Renal pelvis (tissue), 4 donors: ENCODE measurements around the gene PRDM16. TPM values are rescaled to one million over a fixed set of nuclear protein-coding genes. Genes with fewer than 3 reads are reported as not detected.
"Not testable (repeated sequence)": the region's sequence is repeated elsewhere in the genome, so short reads cannot be mapped to it uniquely, and the experiment has no call there.

Experiments
- DNase-seq: peaks from one replicate; pipeline ENCODE4 v3.0.0-alpha.2; 2013
- polyA plus RNA-seq, 3 donors: library from polyadenylated mRNA; unstranded; fragments of 120-200 nt; gene quantifications; one replicate each; pipeline ENCODE4 v1.2.1, GENCODE V29; 2013; ENCODE audit not compliant: insufficient read length in 3 of 3

The PRDM16 gene
- polyA plus RNA-seq, 3 donors = 7.2 to 9.6 (median 9.3) TPM

DNA sequence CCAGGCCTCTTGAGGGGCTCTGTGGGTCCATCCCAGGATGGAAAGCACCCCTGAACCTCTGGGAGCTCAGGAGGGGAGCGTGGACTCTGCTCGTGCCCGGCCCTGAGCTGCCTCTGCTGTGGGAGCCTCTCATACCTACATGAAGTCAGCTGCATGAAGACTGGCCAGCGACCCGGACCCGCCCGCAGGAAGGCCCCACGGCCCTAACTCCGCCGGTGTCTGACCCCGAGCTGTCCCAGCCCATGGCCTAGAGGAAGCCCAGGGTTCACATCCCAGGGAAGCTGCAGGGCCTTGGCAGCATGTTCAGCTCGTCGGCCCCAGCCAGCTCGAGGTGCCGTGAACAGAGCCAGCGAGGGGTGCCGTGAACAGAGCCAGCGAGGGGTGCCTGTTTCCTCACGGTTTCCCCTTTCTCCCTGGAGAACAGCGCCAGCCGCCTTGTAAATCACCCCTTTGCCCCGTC, 207.4 kb downstream of the PRDM16 start:
- no peak for DNase-seq

DNA sequence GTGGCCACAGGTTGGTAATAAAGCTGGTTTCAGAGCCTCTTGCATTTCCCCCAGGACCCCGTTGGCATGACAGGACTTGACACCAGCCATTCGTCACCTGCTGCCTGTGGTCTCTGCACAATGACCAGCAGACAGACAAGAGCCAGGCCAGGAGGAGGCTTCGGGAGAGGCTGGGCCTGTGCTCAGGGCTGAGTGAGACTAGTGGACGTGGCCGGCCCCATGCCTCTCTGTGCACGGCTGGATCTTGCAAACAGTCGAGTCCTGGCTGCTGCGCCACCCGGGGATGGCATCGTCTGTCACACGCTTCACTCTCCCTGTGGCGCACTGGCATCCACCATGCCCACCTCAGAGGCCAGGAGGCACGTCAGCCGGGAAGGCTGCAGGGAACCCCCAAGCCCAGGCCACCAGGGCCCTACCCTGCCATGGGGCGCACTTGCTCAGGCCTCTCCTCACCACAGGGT, 208.0 kb downstream of the PRDM16 start:
- DNase-seq = no peak

DNA sequence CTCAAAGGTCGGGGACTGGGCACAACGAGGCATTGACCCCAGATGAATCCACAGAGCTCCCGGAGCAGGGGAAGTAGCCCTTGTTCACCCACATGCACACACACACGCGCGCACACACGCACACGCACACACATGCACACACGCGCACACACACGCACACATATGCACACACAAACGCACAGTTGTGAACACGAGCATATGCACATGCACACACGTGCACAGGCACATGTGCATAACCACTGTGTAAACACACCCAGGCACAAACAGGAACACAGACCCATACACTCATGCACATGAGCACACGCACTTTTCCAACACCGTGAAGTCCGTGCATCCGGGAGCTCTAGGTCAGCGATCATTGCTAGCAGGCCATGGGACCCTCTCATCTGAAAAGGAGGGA, 208.6 kb downstream of the PRDM16 start:
- no peak for DNase-seq

DNA sequence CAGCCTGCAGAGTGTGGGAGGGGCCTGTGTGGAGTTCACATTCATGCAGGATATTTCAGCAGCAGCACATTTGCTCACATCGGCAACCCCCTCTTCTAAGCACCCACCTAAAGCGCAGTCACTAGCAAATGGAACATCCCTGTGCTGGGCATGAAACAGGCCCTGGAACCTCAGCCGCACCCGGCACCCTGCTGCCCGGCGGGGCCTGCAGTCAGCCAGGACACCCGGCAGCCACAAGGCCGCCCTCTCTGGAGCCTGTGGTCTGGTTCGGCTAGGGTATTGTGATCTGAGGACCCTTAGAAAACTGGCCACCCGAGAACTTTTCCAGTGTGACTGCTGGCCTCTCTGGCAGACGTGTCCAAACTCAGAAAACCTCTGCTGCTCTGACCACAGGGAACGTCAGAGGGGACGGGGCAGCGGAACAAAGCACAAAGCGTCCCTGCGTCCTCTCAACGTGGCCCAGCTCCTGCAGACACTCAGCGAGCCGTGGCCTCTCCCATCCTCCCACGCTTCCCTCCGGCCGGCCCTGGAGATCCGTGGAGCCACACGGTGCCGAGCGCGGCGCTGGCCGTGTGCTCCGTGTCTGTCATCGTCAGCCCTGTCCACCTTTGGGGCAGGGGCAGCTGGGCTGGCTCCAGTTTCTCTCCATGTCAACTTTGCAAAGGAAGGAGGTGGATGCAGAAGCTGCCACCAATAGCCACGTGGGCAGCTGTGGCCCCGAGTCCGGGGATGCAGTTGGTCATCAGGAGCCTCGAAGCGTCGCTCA, 209.6 kb downstream of the PRDM16 start:
- no peak for DNase-seq

DNA sequence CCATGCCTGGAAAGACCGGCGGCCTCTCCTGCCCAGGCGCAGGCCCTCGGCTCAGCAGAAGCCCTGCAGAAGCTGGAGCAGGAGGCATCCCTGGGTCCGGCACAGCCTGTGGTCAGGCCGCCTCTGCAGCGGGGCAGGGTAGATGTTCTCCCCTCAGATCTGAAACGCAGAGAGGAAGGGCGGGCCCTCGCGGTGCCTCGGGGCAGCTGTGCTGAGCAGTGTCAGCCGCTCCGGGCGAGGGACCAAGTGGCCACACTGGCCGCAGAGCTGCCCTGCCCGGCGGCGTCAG, 210.1 kb downstream of the PRDM16 start:
- no peak for DNase-seq

DNA sequence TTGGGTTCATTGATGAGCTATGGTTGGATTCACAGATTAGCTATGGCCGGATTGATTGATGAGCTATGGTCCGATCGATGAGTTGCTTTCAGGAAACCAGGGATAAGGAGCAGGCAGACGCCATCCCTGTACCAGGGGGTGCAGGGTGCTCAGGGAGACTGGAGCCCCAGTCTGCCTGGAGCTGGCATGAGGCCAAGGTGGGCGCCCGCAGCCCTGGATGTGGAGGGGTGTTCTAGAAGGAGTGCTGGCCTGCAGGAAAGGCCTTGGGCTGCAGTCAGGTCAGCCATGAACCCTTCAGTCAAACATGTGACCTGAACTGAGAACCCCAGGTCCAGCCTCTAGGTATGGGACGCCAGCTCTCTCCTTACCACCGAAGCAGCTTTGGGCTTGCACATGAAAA, 212.7 kb downstream of the PRDM16 start:
- DNase-seq = no peak

DNA sequence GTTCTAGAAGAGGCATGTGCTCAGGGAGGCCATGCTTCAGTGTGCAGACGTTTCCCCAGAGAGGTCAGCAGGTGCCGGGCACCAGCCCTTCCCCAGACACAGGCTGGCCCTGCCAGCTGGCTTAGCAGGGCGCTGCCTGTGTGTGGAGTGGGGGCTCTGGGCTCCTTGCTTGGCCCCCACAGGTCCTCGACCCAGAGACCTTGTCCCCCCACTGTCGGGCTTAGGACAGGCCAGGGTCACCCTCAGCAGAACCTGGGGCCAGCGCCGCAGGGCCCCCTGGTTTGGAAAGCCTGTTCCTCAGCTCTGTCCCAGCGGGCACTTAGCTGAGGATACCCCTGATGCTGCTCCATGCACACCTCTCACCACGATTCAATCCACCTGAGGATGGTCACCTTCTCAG, 213.2 kb downstream of the PRDM16 start:
- DNase-seq = no peak

DNA sequence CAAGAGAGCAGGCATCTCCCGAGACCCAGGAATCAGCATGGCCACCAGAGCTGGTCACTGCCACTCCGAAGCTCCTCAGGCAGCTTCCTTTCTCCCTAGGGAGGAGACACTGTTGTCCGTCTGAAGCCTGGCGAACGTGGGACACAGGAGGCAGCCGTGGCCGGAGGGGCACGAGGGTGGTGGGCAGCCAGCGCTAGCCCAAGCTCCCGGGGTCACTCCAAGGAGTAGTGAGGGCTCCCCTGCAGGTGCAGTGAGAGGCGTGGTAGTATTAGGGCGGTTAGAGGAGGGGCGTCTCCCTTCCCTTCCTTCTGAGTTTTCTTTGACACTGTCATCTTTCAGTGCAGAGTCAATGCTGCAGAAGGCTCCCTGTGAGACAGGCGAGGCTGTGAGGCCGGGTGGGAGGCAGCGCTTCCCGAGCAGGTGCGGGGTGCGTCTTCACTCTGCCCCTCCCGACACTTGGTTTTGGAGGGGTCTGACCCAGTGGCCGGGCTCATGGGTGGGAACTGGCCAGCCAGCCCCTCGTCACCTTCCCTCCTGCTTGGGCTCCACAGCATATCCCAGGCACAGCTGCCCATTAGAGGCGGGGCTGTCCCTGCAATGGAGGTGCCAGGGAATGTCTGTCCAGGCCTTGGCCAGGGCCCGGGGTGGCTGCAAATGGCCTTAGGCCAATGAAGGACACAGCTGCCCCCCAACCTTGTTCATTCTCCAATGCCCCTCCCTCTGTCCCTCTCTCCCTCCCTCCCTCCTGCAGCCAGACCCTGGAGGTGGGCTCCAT, 213.8 kb downstream of the PRDM16 start:
- DNase-seq = no peak

DNA sequence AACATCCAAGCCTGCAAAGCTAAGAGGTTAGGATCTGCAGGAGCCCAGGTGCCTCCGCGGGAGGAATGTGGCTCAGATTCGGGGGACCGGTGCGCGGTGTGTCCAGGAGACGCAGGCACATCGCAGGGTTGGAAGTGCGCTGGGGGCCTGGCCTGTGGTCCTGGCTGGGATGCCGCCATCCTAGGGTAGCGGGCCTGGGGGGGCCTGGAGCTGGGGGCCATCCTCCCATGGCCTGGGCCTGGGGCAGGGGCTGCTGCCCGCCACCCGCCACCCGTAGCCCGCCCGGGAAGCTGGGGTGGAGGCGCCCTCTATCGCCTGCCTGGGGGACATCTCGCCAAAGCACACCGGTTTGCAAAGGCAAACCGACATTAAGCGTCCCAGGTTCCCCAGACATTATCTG, 214.8 kb downstream of the PRDM16 start:
- no peak for DNase-seq

DNA sequence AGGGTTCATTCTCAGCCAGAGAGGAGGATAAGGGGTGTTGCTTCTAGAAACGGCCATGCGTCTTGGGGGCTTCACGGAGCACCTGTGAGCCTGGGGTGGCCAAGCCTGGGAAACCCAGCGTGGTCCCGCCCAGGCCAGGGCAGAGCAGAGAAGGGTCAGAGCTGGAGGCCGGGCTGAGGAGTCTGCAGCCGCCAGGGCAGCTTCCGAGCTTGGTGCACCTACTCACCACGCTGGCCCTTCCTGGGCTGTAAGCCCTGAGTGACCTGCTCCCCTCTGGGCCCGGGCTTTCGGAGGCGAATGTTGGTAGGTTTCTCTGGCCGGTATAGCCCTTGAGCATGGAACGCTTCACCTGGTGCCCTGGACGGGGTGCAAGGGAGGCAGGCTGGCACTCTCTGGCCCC, 215.7 kb downstream of the PRDM16 start:
- no peak for DNase-seq

DNA sequence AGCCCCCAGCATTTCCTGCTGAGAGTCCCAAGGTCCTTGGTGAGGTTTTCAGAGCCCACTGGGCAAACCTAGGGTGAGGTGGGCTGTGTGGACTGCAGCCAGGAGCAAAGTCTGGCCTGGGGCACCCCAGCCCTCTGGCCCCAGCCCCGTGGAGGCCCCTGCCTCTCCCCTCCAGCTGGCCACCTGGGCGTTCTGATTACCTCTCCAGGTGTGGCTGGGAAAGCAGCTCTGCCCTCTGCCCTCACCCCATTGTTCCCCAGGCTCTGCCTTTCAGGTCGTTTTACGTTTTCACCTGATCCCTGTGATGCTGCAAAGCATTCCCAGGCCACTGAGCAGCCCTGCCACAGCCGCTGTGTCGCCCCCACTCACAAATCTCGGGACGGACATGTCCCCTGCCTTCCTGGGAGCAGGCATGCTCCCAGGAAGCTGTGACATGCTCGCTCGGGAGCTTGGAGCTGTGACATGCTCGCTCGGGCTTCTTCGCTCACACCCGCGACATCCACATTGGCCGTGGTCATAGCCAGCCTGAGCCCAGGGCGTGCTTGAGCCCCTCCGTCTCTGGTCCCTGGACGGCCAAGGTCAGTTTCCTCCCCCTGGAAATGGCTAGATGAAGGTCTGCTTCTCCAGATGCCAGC, 216.2 kb downstream of the PRDM16 start:
- DNase-seq = no peak

DNA sequence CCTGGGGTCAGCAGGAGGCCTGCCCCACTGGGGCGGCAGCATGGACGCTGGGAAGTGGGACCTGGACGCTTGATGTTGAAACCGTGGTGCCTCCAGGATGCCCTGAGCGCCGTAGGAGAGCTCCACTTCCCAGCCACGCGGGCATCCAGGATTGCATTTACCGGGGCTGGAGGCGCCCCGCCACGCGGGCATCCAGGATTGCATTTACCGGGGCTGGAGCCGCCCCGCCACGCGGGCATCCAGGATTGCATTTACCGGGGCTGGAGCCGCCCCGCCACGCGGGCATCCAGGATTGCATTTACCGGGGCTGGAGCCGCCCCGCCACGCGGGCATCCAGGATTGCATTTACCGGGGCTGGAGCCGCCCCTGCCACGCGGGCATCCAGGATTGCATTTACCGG, 218.1 kb downstream of the PRDM16 start:
- not testable (repeated sequence) for DNase-seq

DNA sequence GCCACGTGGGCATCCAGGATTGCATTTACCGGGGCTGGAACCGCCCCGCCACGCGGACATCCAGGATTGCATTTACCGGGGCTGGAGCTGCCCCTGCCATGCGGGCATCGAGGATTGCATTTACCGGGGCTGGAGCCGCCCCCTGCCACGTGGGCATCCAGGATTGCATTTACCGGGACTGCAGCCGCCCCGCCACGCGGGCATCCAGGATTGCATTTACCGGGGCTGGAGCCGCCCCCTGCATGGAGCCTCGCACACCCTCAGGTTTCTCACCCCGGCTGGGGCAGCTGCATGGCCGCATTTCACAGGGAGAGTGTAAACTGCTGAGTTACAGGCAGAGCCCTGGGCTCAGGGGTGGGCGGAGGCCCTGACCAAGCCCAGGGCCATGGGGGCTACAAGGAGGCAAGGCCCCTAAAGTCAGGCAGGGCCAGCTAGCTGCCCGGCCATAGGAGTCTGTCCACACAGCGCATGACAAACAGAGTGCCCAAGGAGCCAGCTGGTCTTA, 218.7 kb downstream of the PRDM16 start:
- no peak for DNase-seq

DNA sequence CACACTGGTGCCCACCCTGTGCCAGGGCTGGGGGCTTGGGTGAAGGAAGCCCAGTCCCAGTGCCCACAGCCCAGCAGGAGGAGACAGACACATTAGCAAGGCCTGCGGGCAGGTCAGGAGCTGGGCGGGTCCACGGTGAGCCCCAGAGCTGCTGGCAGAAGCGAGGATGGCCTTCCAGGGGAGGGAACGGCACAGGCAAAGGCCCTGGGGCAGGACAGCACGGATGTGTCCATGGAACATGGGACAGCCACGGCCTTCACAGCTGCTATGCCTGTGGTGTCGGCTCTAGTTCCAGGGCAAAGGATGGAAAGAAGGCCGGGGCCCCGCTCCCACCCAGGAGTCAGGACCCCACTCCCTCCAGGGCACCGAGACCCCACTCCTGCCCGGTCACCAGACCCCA, 220.5 kb downstream of the PRDM16 start:
- no peak for DNase-seq

DNA sequence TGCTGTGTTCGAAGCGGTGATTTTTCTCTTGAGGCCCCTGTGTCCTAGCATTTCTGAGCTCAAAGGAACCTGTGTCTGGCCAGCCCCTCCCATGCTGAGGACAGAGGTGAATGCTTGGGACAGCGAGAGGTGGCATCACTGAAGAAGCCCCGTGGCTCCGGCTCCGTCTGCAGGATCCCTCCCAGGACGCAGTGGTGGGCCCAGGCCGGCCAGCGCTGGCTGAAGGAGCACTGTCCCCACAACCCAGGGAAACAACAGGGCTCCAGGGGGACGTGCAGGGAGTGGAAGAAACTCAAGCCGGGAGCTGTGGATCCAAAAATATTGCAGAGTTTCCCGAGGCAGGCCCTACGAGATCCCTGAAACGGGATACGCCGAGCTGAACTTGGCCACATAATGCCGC, 221.4 kb downstream of the PRDM16 start:
- no peak for DNase-seq

DNA sequence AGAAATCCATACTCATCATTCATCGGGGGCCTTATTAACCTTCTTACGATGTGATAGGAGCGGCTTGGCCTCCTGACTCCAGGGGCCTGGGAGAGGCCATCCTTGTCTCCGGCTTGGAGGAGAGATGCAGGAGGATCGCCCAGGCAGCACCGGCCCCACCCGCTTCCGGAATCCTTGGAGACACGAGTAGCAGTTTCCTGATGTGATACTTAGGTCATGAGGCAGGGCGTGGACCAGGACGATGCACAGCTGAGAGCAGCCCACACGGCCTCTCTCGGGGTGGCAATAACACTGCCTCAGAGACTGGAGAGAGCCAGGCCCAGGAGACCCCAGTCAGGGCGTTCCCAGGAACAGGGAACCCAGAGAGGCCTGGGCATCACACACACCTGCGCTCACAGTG, 221.9 kb downstream of the PRDM16 start:
- DNase-seq = no peak

DNA sequence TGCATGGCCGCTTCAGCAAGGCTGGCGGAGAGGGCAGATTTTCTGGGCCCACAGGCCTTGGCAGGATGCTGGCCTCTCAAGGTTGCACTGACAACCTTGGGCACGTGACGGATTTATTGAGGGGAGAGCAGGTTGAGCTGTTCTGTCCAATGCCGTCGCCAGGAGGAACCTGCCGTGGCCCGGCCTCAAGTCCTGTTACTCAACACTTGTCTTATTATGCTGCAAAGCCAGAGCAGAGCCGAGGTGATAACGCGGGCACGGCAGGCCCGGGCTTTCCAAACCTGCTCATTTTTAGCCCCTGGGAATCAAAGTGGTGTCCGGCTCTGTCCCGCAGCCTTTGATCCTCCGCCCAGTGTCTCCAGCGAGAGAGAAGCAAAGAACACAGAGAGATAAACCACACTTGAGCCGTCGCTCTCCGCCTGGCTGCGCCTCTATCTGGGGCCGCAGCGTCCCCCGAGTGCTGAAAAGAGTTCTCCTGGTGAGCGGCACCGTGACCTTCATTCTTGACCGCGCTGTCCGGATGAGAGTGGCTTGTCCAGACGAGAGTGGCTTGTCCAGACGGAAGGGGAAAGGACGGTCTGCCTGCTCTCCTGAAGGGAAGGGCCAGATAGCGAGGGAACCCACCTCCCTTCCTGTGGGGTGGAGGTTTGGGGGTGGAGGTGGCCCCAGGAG, 223.2 kb downstream of the PRDM16 start:
- DNase-seq = no peak

DNA sequence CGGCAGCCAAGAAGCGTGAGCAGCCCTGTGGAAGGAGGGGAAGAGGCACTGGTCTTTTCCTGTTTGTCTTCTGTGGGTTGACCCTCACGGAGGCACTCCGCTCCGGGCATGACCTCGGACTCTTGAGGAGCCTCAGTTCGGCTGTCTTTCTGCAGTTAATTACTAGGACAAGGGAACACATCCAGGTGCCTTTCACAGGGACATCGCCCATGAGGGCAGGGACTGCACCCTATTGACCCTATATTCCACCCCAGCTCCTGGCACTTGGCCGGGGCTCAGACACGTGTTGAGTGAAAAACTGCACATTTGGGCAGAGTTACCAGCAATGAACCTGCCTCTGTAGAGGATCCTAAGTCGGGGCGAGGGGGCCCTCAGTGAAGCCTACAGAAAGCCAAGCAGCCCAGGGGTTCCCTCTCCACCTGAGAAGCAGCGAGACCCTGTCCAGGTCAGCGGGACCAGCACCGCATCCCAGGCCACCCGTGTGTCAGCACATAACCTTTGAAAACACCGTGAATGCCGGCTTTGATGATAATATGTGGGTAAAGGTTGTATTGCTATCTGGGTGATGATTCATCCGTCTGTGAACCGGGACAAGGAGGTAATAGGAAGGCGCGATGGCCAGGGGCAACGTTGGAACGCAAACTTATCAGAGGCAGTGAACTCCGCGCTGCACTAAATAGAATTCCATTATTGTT, 224.0 kb downstream of the PRDM16 start:
- DNase-seq = no peak

DNA sequence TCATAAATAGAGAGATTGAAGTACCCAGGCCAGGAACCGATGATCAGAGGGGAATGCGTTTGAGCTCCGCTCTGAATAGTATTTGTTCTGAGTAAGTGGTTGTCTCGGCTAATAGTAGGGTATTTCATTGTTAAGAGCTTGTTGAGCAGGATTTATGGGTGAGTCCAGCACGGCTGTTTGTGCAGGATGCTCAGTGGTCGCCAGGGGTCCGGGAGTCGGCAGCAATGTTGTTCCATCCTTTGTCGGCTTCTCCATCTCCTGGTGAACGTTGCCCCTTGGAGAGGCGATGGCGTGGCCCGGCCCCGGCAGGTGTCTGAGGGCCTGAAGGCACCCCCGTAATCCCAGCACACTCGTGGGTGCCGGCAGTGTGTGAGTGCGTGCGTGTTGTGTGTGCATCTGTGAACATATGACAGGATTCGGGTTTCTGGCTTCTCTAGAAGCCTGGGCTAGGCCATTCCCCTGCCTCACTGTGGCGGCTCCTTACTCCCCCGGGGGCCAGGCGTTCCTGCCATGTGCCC, 224.6 kb downstream of the PRDM16 start:
- DNase-seq = no peak

DNA sequence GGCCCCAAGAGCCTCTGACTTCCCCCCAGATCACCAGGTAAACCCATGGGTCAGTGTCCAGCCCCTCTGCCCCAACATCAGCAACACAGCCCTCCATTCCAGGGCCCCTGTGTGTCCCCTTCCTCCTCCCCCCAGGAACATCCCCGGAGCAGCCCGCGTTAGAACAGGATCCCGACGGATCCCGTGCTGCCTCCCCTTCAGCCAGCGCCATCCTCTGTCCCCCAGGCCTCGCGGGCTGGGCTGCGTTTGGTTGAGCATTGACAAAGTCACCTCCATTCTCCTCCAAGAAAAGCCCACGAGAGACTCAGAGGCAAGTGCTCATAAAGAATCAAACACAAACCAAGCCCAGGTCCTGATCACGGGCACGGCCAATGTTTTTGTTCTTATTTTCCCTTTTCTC, 225.4 kb downstream of the PRDM16 start:
- DNase-seq = no peak

DNA sequence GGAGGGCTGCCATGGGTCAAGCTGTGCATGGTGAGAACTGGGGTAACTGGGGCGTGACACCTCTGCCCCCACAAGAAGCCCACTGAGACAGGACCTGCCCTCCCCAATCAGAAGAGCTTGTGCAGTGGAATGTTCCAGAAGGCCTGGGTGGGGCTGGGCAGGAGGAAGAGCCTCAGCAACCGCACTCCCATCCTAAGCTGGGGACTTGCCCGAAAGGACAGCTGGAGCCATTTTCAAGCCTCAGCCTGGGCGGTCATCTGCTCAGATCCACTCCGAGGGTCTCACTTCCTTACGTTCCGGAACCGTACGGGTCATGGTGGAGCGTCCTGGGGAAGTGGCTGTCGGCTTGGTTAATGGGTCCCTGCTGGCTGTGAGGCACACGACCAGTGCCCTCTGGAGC, 226.8 kb downstream of the PRDM16 start:
- no peak for DNase-seq
